Stomach (tissue), 4 donors: ENCODE measurements around the gene PLEKHA4.

ENCODE experiments used
- EP300 ChIP-seq: sonication (generic); formaldehyde crosslinking; IDR thresholded peaks from one replicate; pipeline ENCODE4 v1.6.1; 2017; ENCODE audit warnings: antibody characterized with exemption
- POLR2A ChIP-seq, 4 donors: fragments of 450-650 bp; IDR thresholded peaks; one replicate each; pipeline ENCODE4 v1.6.1; 2016; ENCODE audit warnings: antibody characterized with exemption in 4 of 4, control low read depth in 2 of 4, mild to moderate bottlenecking in 1 of 4, moderate library complexity in 1 of 4
- POLR2AphosphoS5 ChIP-seq, 3 donors: sonication (generic); formaldehyde crosslinking; IDR thresholded peaks; one replicate each; pipeline ENCODE4 v1.6.1; 2016; ENCODE audit warnings: antibody characterized with exemption in 3 of 3
- TF ChIP-seq, protein P1 (sequence below), 7 experiments: fragments of 450-650 bp in 4 of 7; fragments of 200-600 bp in 3 of 7; sonication (generic) in 3 of 7; IDR thresholded peaks; one replicate each; pipeline ENCODE4 v1.5.1; 2016 to 2019; ENCODE audit warnings: antibody characterized with exemption in 7 of 7, control low read depth in 2 of 7, mild to moderate bottlenecking in 1 of 7

DNA sequence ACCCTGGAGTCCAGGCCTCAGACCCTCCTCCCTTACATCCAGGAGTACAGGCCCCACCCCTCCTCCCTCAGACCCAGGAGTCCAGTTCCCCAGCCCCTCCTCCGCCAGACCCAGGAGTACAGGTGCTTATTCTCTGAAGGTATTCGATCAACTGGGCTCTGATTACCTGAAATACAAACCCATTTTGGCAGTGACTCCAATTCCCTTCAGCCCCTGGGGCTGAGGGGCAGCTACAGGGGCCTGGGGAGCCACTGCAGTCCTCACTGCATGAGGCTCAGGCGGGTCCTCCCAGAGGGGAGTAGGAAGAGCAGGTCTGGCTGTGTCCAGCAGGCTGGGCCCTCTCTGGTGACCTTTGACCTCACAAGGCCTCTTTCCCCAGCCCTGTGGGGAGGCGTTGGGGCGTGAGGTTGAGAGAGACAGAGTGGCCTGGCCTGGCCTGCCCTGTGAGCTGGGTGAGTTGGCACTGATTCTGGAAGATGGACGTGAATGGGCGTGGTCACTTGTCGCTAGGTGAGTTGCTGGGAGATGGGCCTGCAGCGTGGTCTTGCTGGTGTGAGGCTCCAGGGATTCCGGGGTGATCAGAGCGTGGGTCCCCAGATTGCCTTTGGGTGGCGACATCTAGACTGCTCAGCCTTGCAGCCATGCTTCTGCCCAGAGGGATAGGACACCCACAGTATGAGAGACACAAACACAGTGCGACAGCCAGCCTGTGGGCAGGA lies 60.7 kb downstream of the PLEKHA4 start:
- TF ChIP-seq, protein P1, sequence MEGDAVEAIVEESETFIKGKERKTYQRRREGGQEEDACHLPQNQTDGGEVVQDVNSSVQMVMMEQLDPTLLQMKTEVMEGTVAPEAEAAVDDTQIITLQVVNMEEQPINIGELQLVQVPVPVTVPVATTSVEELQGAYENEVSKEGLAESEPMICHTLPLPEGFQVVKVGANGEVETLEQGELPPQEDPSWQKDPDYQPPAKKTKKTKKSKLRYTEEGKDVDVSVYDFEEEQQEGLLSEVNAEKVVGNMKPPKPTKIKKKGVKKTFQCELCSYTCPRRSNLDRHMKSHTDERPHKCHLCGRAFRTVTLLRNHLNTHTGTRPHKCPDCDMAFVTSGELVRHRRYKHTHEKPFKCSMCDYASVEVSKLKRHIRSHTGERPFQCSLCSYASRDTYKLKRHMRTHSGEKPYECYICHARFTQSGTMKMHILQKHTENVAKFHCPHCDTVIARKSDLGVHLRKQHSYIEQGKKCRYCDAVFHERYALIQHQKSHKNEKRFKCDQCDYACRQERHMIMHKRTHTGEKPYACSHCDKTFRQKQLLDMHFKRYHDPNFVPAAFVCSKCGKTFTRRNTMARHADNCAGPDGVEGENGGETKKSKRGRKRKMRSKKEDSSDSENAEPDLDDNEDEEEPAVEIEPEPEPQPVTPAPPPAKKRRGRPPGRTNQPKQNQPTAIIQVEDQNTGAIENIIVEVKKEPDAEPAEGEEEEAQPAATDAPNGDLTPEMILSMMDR (IDR thresholded peaks at IDR 0.05) = no peak
- TF ChIP-seq POLR2A (IDR thresholded peaks at IDR 0.05) (no peak), EP300 (no peak), POLR2AphosphoS5 (IDR thresholded peaks at IDR 0.05) (no peak)
